Measurements from ENCODE around the gene SAMD4A. TPM values are rescaled to one million over a fixed set of nuclear protein-coding genes. Genes with fewer than 3 reads are reported as not detected.

SAMD4A gene
- total and polyA plus RNA-seq, 2 donors (not counting 1 experiment from before 2014, with no cell fraction given) = 9.3 to 39.8 TPM

GRCh38 chr14:54761835-54762234 is 194.9 kb downstream of the SAMD4A start:
- Histone ChIP-seq H3K4me3 (replicated peaks in 1 of 4; ENCODE audit: control extremely low read depth in 1 of 4, insufficient read depth in 1 of 4, low read depth in 3 of 4, low read length in 4 of 4) (no peak overlapping the region), H3K36me3 (ENCODE audit: control insufficient read depth, insufficient read depth, low read length) (peaks cover 29% of the 10 kb centered on the region), H3K4me2 (ENCODE audit: extremely low read depth, insufficient read depth, low read length) (no peak overlapping the region), H3K4me1 (ENCODE audit: control insufficient read depth, extremely low read depth, insufficient read depth, low read length) (no peaks in the 10 kb centered on the region), H3K9ac (ENCODE audit: insufficient read depth, low read length) (no peak overlapping the region), H3K27ac (ENCODE audit: insufficient read depth, low read length) (no peak overlapping the region), H4K20me1 (ENCODE audit: control insufficient read depth, extremely low read depth, insufficient read depth, low read length) (no peaks in the 10 kb centered on the region), H3K9me3 (ENCODE audit: control insufficient read depth, insufficient read depth, low read depth, low read length) (no peaks in the 10 kb centered on the region), H3K79me2 (ENCODE audit: control insufficient read depth, insufficient read depth, low read length) (no peaks in the 10 kb centered on the region), H3K27me3 (ENCODE audit: control insufficient read depth, insufficient read depth, low read length) (no peaks in the 10 kb centered on the region), H2AFZ (ENCODE audit: low read length) (no peak overlapping the region)
- DNase-seq (ENCODE audit: low read depth in 2 of 2) = no peak
- TF ChIP-seq EZH2 (IDR thresholded peaks at IDR 0.05; ENCODE audit: low read length, missing control alignments) = no peak
- no peak for TF ChIP-seq CTCF (conservative IDR thresholded peaks at IDR 0.05 in 1 of 2, IDR thresholded peaks at IDR 0.05 in 1 of 2; ENCODE audit: low read depth in 1 of 2, low read length in 2 of 2)

DNA sequence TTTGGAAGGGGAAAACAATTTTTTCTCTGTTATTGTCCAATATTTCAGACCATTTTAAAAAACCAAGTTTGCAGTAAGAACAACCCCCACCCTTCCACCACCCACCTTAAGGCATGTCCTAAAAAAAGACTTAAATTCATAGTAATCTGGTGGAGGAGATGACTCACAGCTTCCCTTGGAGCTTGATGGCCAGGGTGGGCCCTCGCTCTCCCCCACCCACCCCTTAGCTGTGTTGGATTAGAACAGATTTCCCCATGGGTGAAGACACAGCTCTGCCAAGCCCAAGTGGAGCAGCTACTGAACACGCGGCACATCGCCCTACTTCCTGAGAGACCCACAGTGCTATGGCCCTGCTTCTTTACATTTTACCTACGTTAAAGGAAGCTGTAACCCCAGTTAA is 195.4 kb downstream of the SAMD4A start:
- Histone ChIP-seq H3K9ac (ENCODE audit: insufficient read depth, low read length) (no peak overlapping the region), H3K27ac (ENCODE audit: insufficient read depth, low read length) (no peak overlapping the region), H3K4me1 (ENCODE audit: control insufficient read depth, extremely low read depth, insufficient read depth, low read length) (no peaks in the 10 kb centered on the region), H4K20me1 (ENCODE audit: control insufficient read depth, extremely low read depth, insufficient read depth, low read length) (no peaks in the 10 kb centered on the region), H3K36me3 (ENCODE audit: control insufficient read depth, insufficient read depth, low read length) (peaks cover 32% of the 10 kb centered on the region), H3K79me2 (ENCODE audit: control insufficient read depth, insufficient read depth, low read length) (no peaks in the 10 kb centered on the region), H3K9me3 (ENCODE audit: control insufficient read depth, insufficient read depth, low read depth, low read length) (no peaks in the 10 kb centered on the region), H2AFZ (ENCODE audit: low read length) (no peak overlapping the region), H3K4me3 (replicated peaks in 1 of 4; ENCODE audit: control extremely low read depth in 1 of 4, insufficient read depth in 1 of 4, low read depth in 3 of 4, low read length in 4 of 4) (no peak overlapping the region), H3K4me2 (ENCODE audit: extremely low read depth, insufficient read depth, low read length) (no peak overlapping the region), H3K27me3 (ENCODE audit: control insufficient read depth, insufficient read depth, low read length) (no peaks in the 10 kb centered on the region)
- DNase-seq (ENCODE audit: low read depth in 2 of 2) = peak; percentile 9 to 73
- no peak for TF ChIP-seq EZH2 (IDR thresholded peaks at IDR 0.05; ENCODE audit: low read length, missing control alignments)
- TF ChIP-seq CTCF (conservative IDR thresholded peaks at IDR 0.05 in 1 of 2, IDR thresholded peaks at IDR 0.05 in 1 of 2; ENCODE audit: low read depth in 1 of 2, low read length in 2 of 2) = no peak

GRCh38 chr14:54763761-54764160 is 196.8 kb downstream of the SAMD4A start:
- Histone ChIP-seq H4K20me1 (ENCODE audit: control insufficient read depth, extremely low read depth, insufficient read depth, low read length) (no peaks in the 10 kb centered on the region), H3K4me1 (ENCODE audit: control insufficient read depth, extremely low read depth, insufficient read depth, low read length) (no peaks in the 10 kb centered on the region), H2AFZ (ENCODE audit: low read length) (no peak overlapping the region), H3K9ac (ENCODE audit: insufficient read depth, low read length) (no peak overlapping the region), H3K9me3 (ENCODE audit: control insufficient read depth, insufficient read depth, low read depth, low read length) (no peaks in the 10 kb centered on the region), H3K36me3 (ENCODE audit: control insufficient read depth, insufficient read depth, low read length) (peaks cover 32% of the 10 kb centered on the region), H3K27ac (ENCODE audit: insufficient read depth, low read length) (no peak overlapping the region), H3K27me3 (ENCODE audit: control insufficient read depth, insufficient read depth, low read length) (no peaks in the 10 kb centered on the region), H3K79me2 (ENCODE audit: control insufficient read depth, insufficient read depth, low read length) (no peaks in the 10 kb centered on the region), H3K4me3 (replicated peaks in 1 of 4; ENCODE audit: control extremely low read depth in 1 of 4, insufficient read depth in 1 of 4, low read depth in 3 of 4, low read length in 4 of 4) (no peak overlapping the region), H3K4me2 (ENCODE audit: extremely low read depth, insufficient read depth, low read length) (no peak overlapping the region)
- TF ChIP-seq CTCF (conservative IDR thresholded peaks at IDR 0.05 in 1 of 2, IDR thresholded peaks at IDR 0.05 in 1 of 2; ENCODE audit: low read depth in 1 of 2, low read length in 2 of 2) (no peak), EZH2 (IDR thresholded peaks at IDR 0.05; ENCODE audit: low read length, missing control alignments) (no peak)
- no peak for DNase-seq (ENCODE audit: low read depth in 2 of 2)

Data from fibroblast of lung (primary cell).